ENCODE results near the gene TTBK1. TPM values are rescaled to one million over a fixed set of nuclear protein-coding genes. Genes with fewer than 3 reads are reported as not detected.

The TTBK1 gene
- total and polyA plus RNA-seq, 10 donors = 0.05 to 0.32 (median 0.09) TPM; not detected in 1

GRCh38 chr6:43255408-43256054 lies 12.2 kb downstream of the TTBK1 start:
- peak; percentile 58 for DNase-seq
- Histone ChIP-seq H3K27ac (no peak overlapping the region), H3K4me1 (peaks cover 0 to 6% (median 0%) of the 10 kb centered on the region in 6 donors), H3K4me3 (no peak overlapping the region), H3K27me3 (replicated peaks in 1 of 7) (peaks cover 0 to 46% (median 7%) of the 10 kb centered on the region in 7 donors), H3K9me3 (no peaks in the 10 kb centered on the region), H3K36me3 (no peaks in the 10 kb centered on the region)
- 66 to 84% (median 80%) methylated on average over 7 to 11 of the region's 11 CpGs for WGBS, 5 donors
- intact Hi-C loops (cut with DNase I; ENCODE audit: low total_unique reads) = no loop called here
- TF ChIP-seq POLR2AphosphoS5 (IDR thresholded peaks at IDR 0.05) (no peak), POLR2A (IDR thresholded peaks at IDR 0.05) (no peak), CTCF (IDR thresholded peaks at IDR 0.05 in 8 of 11, conservative IDR thresholded peaks at IDR 0.05 in 3 of 11) (no peak)

DNA sequence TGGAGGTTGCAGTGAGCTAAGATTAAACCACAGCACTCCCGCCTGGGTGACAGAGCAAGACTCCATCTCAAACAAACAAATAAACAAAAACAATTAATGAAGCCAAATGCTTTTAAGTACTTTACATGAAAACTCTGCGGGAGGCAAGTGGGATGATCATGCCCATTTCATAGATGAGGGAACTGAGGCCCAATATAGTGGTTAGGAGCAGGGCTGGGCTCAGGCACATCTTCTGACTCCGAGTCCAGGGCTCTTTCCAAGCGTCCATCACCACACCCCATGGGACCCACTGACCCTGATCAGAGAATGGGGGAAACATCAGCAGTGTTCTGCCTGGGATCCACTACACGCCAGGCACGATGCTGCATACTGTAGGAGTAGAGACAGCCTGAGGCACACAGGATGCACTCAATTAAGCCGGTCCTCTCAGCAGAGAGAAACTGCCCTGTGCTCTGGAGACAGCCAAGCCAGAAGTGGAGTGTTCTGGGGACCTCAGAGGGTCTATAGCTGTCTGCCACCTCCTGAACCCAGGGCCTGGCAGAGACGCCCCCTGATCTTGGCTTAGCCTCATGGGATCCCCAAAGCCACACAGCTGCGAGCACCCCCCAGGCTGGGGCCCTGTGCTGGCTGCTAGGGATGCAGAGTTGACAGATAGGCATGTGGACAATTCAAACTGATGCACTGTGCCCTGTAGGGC lies 13.5 kb downstream of the TTBK1 start:
- peaks cover 0 to 33% (median 0%) of the 10 kb centered on the region in 7 donors for H3K27me3 ChIP-seq (replicated peaks in 1 of 7)
- WGBS, 5 donors = 84 to 90% (median 87%) methylated on average over 6 to 9 of the region's 9 CpGs
- intact Hi-C loops (cut with DNase I; ENCODE audit: low total_unique reads) = no loop called here

DNA sequence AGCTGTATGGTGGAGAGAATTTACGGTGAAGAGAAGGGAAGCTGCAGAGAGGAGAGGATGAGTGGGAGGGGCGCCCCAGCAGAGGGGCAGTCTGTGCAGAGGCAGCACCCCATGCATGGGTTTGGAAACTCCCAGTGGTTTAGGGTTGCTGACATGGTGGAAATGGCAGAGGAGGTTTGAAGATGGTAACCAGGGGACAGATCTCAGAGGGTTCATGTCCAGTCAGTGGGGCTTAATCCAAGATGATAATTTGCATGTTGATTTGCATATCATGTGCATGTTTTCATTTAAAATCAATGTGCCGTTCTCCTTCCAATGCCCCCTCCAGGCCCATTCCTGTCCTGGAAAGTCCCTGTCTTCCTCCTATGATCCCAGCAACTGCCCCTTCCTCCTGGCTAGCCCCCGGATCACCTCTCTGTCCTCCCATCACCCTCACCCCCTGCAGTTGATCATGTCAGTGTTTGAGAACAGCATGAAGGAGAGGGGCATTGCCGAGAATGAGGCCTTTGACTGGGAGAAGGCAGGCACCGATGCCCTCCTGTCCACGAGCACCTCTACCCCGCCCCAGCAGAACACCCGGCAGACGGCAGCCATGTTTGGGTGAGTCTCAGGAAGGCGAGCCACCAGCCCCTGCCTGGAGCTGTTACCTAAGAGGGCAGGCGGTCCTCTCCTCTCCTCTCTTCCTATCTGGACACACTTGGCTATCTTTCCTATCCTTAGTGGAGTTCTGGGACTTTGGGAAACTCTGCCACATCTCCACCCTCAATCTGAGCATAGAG lies 14.3 kb downstream of the TTBK1 start:
- Histone ChIP-seq H3K9me3 (no peaks in the 10 kb centered on the region), H3K4me1 (no peaks in the 10 kb centered on the region), H3K27me3 (replicated peaks in 1 of 7) (peaks cover 0 to 27% (median 0%) of the 10 kb centered on the region in 7 donors), H3K4me3 (no peak overlapping the region), H3K36me3 (no peaks in the 10 kb centered on the region), H3K27ac (no peak overlapping the region)
- TF ChIP-seq CTCF (IDR thresholded peaks at IDR 0.05 in 8 of 11, conservative IDR thresholded peaks at IDR 0.05 in 3 of 11) = no peak
- no peak for TF ChIP-seq POLR2AphosphoS5 (IDR thresholded peaks at IDR 0.05)
- TF ChIP-seq POLR2A (IDR thresholded peaks at IDR 0.05) = no peak
- 78 to 83% (median 81%) methylated on average over 9 to 12 of the region's 12 CpGs for WGBS, 5 donors
- intact Hi-C loops (cut with DNase I; ENCODE audit: low total_unique reads) = no loop called here
- DNase-seq = peak; percentile 13

More for the DNA sequence above, 13.5 kb downstream of the TTBK1 start:
- Histone ChIP-seq H3K27ac (no peak overlapping the region), H3K9me3 (no peaks in the 10 kb centered on the region), H3K4me3 (no peak overlapping the region), H3K36me3 (no peaks in the 10 kb centered on the region), H3K4me1 (no peaks in the 10 kb centered on the region)
- TF ChIP-seq POLR2AphosphoS5 (IDR thresholded peaks at IDR 0.05) (no peak), CTCF (IDR thresholded peaks at IDR 0.05 in 8 of 11, conservative IDR thresholded peaks at IDR 0.05 in 3 of 11) (no peak), POLR2A (IDR thresholded peaks at IDR 0.05) (no peak)
- peak; percentile 48 for DNase-seq
